NCI-H2029 treated with DMSO at 0.1 percent for 48 hours (cell line): ENCODE results near the gene HSPA14.
"Not testable (repeated sequence)": the region's sequence is repeated elsewhere in the genome, so short reads cannot be mapped to it uniquely, and the experiment has no call there.

ENCODE experiments used
- DNase-seq: peaks from one replicate; lab custom pipeline; 2025; lab: John Stamatoyannopoulos, UW

The HSPA14 gene

GRCh38 chr10:14837003-14837756, 926 bp upstream of the HSPA14 start:
- no peak for DNase-seq

GRCh38 chr10:14838582-14839304, 637 bp downstream of the HSPA14 start:
- no peak for DNase-seq

- DNase-seq = no peak
Measured at GRCh38 chr10:14839305-14839695, 1.2 kb downstream of the HSPA14 start.

GRCh38 chr10:14840178-14840577, 2.1 kb downstream of the HSPA14 start:
- DNase-seq = no peak

- no peak for DNase-seq
Measured at GRCh38 chr10:14843327-14843988, 5.4 kb downstream of the HSPA14 start.

- no peak for DNase-seq
Measured at GRCh38 chr10:14844948-14845347, 6.8 kb downstream of the HSPA14 start.

- DNase-seq = no peak
Measured at GRCh38 chr10:14852236-14852635, 14.1 kb downstream of the HSPA14 start.

GRCh38 chr10:14855453-14855852, 17.3 kb downstream of the HSPA14 start:
- DNase-seq = no peak

- DNase-seq = no peak
Measured at GRCh38 chr10:14858338-14858960, 20.3 kb downstream of the HSPA14 start.

- no peak for DNase-seq
Measured at GRCh38 chr10:14859043-14859442, 20.9 kb downstream of the HSPA14 start.

- no peak for DNase-seq
Measured at GRCh38 chr10:14859775-14860174, 21.7 kb downstream of the HSPA14 start.

GRCh38 chr10:14860791-14861190, 22.7 kb downstream of the HSPA14 start:
- no peak for DNase-seq

- not testable (repeated sequence) for DNase-seq
Measured at GRCh38 chr10:14864466-14864865, 26.4 kb downstream of the HSPA14 start.

GRCh38 chr10:14864871-14865270, 26.8 kb downstream of the HSPA14 start:
- not testable (repeated sequence) for DNase-seq

- DNase-seq = no peak
Measured at GRCh38 chr10:14873090-14873760, 35.1 kb downstream of the HSPA14 start.

GRCh38 chr10:14875941-14876340, 37.8 kb downstream of the HSPA14 start:
- no peak for DNase-seq

- DNase-seq = no peak
Measured at GRCh38 chr10:14876764-14877163, 38.7 kb downstream of the HSPA14 start.

- peak; percentile 24 for DNase-seq
Measured at GRCh38 chr10:14878266-14879123, 40.4 kb downstream of the HSPA14 start, which contains the start of gene SUV39H2. Gene SUV39H2, plus strand, starts transcription at chr10:14878866. Its CDS starts 23 bp downstream, at chr10:14878889.

GRCh38 chr10:14879124-14879927, 41.2 kb downstream of the HSPA14 start:
- no peak for DNase-seq

GRCh38 chr10:14879928-14880193, 41.8 kb downstream of the HSPA14 start:
- DNase-seq = no peak
